ENCODE measurements around the gene SAT1. TPM values are rescaled to one million over a fixed set of nuclear protein-coding genes. Genes with fewer than 3 reads are reported as not detected.

SAT1 gene
- total and polyA plus RNA-seq, 2 of the 13 experiments (the other 11 are each of a cell fraction or from before 2014, with no cell fraction given): 216 to 1,243 TPM

DNA sequence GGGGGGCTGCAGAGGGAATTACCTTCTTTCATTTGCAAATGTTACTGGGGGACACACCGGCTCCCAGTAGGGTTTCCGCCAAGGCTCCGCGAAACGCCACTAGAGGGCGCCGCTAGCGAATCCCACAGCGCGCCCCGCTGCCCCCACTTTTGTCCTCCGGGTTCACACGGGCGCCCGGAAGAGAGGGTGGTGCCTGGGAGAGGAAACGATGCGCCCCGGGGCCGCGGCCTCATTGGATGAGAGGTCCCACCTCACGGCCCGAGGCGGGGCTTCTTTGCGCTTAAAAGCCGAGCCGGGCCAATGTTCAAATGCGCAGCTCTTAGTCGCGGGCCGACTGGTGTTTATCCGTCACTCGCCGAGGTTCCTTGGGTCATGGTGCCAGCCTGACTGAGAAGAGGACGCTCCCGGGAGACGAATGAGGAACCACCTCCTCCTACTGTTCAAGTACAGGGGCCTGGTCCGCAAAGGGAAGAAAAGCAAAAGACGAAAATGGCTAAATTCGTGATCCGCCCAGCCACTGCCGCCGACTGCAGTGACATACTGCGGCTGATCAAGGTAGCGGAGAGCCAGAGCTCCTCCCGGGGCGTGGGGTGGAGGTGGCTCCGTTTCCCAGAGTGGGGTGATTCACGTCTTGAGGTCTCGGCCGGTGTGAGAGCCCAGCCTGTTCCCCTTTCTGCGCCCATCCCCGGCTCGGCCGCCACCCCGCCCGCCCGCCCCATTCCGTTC lies at the start of gene SAT1 (continued):
- TF ChIP-seq, protein P1, sequence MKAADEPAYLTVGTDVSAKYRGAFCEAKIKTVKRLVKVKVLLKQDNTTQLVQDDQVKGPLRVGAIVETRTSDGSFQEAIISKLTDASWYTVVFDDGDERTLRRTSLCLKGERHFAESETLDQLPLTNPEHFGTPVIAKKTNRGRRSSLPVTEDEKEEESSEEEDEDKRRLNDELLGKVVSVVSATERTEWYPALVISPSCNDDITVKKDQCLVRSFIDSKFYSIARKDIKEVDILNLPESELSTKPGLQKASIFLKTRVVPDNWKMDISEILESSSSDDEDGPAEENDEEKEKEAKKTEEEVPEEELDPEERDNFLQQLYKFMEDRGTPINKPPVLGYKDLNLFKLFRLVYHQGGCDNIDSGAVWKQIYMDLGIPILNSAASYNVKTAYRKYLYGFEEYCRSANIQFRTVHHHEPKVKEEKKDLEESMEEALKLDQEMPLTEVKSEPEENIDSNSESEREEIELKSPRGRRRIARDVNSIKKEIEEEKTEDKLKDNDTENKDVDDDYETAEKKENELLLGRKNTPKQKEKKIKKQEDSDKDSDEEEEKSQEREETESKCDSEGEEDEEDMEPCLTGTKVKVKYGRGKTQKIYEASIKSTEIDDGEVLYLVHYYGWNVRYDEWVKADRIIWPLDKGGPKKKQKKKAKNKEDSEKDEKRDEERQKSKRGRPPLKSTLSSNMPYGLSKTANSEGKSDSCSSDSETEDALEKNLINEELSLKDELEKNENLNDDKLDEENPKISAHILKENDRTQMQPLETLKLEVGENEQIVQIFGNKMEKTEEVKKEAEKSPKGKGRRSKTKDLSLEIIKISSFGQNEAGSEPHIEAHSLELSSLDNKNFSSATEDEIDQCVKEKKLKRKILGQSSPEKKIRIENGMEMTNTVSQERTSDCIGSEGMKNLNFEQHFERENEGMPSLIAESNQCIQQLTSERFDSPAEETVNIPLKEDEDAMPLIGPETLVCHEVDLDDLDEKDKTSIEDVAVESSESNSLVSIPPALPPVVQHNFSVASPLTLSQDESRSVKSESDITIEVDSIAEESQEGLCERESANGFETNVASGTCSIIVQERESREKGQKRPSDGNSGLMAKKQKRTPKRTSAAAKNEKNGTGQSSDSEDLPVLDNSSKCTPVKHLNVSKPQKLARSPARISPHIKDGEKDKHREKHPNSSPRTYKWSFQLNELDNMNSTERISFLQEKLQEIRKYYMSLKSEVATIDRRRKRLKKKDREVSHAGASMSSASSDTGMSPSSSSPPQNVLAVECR (CRISPR knock-in tag; IDR thresholded peaks at IDR 0.05; ENCODE audit: borderline replicate concordance): peak; percentile 71; the same call in 1 of the 2 replicates
- TF ChIP-seq ZNF547 (CRISPR knock-in tag; IDR thresholded peaks at IDR 0.05): no peak
- no peak for TF ChIP-seq EP300 (IDR thresholded peaks at IDR 0.05; ENCODE audit: low read depth in 2 of 2, low read length in 2 of 2)
- TF ChIP-seq EP300 (CRISPR knock-in tag; IDR thresholded peaks at IDR 0.05; ENCODE audit: borderline replicate concordance): no peak
- peak; percentile 48; the same call in 1 of the 2 replicates for TF ChIP-seq ZNF792 (CRISPR knock-in tag; IDR thresholded peaks at IDR 0.05)
- TF ChIP-seq JUND (CRISPR knock-in tag; IDR thresholded peaks at IDR 0.05): no peak
- peak; percentile 74; the same call in 1 of the 2 replicates for TF ChIP-seq KAT7 (CRISPR knock-in tag; IDR thresholded peaks at IDR 0.05; ENCODE audit: borderline replicate concordance)
- no peak for TF ChIP-seq SMYD3 (CRISPR knock-in tag; IDR thresholded peaks at IDR 0.05)
- TF ChIP-seq, protein P2, sequence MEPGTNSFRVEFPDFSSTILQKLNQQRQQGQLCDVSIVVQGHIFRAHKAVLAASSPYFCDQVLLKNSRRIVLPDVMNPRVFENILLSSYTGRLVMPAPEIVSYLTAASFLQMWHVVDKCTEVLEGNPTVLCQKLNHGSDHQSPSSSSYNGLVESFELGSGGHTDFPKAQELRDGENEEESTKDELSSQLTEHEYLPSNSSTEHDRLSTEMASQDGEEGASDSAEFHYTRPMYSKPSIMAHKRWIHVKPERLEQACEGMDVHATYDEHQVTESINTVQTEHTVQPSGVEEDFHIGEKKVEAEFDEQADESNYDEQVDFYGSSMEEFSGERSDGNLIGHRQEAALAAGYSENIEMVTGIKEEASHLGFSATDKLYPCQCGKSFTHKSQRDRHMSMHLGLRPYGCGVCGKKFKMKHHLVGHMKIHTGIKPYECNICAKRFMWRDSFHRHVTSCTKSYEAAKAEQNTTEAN (CRISPR knock-in tag; conservative IDR thresholded peaks at IDR 0.05): 0 out of 2 replicates have a peak, but pooled peaks have one; percentile 11
- TF ChIP-seq, protein P3, sequence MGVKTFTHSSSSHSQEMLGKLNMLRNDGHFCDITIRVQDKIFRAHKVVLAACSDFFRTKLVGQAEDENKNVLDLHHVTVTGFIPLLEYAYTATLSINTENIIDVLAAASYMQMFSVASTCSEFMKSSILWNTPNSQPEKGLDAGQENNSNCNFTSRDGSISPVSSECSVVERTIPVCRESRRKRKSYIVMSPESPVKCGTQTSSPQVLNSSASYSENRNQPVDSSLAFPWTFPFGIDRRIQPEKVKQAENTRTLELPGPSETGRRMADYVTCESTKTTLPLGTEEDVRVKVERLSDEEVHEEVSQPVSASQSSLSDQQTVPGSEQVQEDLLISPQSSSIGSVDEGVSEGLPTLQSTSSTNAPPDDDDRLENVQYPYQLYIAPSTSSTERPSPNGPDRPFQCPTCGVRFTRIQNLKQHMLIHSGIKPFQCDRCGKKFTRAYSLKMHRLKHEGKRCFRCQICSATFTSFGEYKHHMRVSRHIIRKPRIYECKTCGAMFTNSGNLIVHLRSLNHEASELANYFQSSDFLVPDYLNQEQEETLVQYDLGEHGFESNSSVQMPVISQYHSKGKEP (CRISPR knock-in tag; IDR thresholded peaks at IDR 0.05): no peak; the same call in 1 of the 2 replicates
- TF ChIP-seq, protein P4, sequence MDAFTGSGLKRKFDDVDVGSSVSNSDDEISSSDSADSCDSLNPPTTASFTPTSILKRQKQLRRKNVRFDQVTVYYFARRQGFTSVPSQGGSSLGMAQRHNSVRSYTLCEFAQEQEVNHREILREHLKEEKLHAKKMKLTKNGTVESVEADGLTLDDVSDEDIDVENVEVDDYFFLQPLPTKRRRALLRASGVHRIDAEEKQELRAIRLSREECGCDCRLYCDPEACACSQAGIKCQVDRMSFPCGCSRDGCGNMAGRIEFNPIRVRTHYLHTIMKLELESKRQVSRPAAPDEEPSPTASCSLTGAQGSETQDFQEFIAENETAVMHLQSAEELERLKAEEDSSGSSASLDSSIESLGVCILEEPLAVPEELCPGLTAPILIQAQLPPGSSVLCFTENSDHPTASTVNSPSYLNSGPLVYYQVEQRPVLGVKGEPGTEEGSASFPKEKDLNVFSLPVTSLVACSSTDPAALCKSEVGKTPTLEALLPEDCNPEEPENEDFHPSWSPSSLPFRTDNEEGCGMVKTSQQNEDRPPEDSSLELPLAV (CRISPR knock-in tag; conservative IDR thresholded peaks at IDR 0.05; ENCODE audit: low read depth): no peak
- no peak for TF ChIP-seq SRF (IDR thresholded peaks at IDR 0.05; ENCODE audit: low read depth, low read length)
- TF ChIP-seq SYNCRIP (IDR thresholded peaks at IDR 0.05; ENCODE audit: insufficient read depth, low read depth, low read length): no peak
- 0 out of 2 replicates have a peak, but pooled peaks have one; percentile 12 for TF ChIP-seq ZFP37 (CRISPR knock-in tag; IDR thresholded peaks at IDR 0.05; ENCODE audit: borderline replicate concordance)
- TF ChIP-seq, protein P5, sequence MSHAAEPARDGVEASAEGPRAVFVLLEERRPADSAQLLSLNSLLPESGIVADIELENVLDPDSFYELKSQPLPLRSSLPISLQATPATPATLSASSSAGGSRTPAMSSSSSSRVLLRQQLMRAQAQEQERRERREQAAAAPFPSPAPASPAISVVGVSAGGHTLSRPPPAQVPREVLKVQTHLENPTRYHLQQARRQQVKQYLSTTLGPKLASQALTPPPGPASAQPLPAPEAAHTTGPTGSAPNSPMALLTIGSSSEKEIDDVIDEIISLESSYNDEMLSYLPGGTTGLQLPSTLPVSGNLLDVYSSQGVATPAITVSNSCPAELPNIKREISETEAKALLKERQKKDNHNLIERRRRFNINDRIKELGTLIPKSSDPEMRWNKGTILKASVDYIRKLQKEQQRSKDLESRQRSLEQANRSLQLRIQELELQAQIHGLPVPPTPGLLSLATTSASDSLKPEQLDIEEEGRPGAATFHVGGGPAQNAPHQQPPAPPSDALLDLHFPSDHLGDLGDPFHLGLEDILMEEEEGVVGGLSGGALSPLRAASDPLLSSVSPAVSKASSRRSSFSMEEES (CRISPR knock-in tag; IDR thresholded peaks at IDR 0.05): 0 out of 2 replicates have a peak, but pooled peaks have one; percentile 18

Measured in HepG2 (cell line).